GM21423 (cell line): ENCODE results near the gene GNB1.
"Not testable (repeated sequence)": the region's sequence is repeated elsewhere in the genome, so short reads cannot be mapped to it uniquely, and the experiment has no call there.

Experiments
- ATAC-seq: cut with Tn5 transposase; IDR thresholded peaks from one replicate; pipeline ENCODE4 v1.9.1; 2021; ENCODE audit warnings: mild to moderate bottlenecking, moderate library complexity; ENCODE audit not compliant: unreplicated experiment

The GNB1 gene

DNA sequence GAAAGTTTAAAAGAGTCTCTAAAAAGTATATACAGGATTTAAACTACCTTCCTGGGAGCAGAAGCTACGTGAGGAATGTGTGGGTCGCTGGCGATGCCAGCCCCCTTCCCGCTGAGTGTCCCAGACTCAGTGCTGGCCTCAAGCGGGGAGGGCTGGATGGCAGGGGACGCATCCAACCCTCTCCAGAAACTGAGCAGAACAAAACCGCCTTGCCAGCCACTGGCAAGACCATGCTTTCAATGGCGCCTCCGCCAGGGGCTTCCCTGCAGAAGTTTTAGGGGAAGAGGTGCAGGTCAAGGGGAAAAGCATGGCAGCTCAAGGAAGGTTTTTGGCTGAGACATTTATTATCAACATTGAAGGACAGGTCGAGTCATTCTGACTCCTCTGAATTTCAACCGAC lies 138.7 kb downstream of the GNB1 start:
- ATAC-seq, result no peak

DNA sequence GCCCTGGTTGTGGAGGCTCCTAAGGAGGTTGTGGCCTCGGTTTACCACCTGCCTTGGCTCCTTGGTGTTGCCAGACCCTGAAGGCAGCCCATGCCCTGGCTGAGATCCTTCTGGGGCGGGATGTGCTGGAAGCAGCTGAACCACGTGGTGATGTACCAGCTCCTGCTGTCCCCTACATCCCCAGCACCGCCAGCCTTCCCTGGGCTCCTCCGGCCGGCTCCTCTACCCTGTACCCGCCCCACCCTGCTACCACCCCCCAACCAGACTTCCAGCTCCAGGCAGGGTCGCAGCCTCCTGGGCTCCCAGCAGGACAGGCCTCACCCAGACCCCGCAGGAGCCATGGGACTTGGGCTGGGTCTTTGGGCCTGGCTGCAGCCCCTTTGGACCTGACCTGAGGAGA lies 140.9 kb downstream of the GNB1 start:
- not testable (repeated sequence) for ATAC-seq

DNA sequence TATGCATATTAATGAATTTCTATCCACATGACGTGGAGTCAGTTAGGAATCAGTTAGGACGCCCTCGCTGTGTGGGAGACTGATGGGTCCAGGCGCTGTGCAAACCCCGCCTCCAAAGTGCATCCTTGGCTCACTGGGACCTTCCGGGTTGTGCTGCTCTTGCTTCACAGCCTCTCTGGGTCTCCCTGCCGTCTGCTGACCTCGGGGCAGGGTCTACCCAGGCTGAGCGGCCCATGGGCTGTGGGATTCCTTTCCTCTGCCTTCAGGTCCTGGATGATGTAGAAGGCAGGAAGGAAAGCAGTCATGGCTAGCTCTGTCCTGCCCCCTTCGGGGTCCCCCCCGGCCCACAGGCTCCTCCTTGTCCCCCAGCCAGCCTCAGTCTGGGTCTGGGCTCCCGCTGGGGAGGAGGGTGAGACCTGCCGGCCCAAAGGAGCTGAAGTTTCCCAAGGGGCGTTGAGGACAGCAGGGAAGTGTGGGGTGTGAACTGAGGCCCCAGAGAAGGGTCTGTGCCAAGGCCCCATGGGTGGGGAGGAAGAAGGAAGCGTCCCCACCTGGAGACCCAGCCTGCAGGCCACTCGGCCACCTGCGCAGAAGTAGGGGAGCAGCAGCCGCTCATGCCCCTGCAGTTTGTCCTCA lies 142.1 kb downstream of the GNB1 start:
- no peak for ATAC-seq

DNA sequence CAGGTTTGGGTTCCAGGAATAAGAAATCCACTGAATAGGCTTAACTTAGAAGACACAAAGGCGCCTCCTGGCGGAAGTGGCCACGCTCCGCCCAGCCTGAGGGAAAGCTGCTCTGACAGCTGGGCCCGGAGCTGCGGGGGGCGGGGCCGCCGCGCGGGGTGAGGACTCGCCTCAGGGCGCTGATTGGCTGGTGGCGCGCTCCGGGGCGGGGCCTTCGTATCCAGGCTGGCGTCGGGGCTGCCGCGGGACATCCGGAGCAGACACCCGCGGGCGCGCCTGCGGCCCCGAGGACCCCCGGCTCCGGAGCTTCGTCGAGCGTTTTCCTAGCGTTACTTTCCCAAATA lies 144.3 kb downstream of the GNB1 start:
- ATAC-seq, result peak; percentile 87

DNA sequence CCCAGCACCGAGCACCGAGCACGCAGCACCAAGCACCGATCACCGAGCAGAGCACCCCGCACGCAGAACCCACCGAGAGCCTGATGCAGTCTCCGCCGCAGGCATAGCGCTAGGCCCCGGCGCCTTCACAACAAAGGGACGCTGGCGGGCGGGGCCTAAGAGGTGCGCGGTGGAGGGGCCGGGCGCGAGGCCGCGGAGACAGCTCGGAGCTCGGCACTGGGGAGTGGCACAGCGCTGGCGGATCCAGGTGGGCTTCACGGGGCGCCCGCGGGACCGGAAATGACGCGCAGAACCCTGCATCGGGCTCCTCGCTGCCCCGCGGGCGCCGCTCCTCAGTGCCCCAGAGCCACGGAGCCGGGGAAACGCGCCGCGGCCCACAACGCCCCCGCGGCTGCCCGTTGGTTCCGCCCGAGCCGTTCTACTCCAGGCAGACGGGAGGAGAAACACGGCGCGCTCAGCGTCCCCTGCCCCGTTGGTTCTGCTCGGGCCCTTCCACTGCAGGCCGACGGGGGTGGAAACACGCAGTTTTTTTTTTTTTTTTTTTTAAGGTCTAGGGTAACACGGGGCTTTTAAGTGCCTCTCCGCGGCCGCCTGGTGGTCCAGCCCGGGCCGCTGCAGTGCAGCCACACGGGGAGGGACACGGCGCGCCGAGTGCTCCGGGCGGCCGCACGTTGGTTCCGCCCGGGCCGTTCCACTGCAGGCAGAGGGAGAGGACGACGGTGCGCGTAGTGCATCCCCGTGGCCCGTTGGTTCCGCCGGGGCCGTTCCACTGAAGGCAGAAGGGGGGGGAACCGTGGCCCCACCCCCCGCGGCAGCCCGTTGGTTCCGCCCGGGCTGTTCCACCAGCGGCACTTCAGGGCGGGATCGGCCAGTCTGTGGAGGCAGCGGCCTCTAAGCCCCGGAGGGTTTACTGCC lies 145.0 kb downstream of the GNB1 start:
- ATAC-seq, result peak; percentile 62

DNA sequence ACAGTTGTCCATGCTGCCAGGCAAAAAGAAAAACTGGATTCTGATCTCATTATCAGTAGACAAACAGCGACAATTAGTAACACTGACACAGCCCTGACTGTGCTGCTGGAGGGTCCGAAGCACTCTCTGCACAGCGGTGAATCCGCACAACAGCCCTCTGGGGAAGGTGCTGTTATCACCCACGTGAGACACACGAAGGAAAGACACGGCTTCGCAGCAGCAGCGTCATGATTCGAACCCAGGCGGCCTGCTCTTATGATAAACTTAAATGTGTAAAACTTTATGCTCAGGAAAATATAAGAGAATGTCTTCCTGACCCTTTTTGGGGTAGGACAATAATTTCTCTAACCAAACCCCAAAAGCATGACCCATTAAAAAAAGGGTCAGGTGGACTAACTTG lies 148.4 kb downstream of the GNB1 start:
- ATAC-seq, result not testable (repeated sequence)

DNA sequence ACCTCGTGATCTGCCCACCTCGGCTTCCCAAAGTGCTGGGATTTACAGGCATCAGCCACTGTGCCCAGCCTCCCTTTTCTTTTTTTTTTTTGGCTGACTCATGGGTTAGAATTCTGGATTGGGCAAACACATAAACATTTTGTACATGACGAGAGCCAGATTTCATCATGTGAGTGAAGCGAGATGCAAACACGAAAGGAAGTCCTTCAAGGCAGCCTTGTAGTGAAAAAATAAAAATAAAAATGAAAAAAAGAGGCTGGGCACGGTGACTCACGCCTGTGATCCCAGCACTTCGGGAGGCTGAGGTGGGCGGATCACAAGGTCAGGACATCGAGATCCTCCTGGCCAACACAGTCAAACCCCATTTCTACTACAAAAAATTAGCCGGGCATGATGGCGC lies 149.9 kb downstream of the GNB1 start:
- ATAC-seq, result not testable (repeated sequence)

DNA sequence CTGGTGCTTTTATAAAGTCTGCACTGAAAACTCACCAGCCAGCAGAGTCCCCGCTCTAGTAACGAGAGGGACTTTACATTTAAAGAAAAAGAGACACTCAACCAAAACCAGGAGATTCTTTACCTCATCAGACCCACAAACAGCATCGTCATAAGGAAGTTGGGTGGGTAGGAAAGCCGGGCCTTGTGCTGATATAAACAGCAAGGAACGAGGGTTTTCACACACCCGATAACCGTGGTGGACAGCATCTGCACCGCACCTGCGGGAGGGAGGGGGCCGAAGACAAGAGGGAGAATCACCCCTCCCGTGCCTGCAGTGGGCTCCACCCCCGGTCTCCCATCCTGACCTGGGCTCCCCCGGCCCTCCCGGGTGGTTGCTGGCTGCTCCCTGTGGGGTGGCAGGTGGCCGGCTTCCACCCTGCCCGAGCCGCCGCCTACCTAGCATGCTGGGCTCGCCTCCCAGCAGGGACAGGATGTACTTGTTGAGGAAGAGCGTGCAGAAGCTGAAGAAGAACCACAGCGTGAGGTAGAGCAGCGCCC lies 152.0 kb downstream of the GNB1 start:
- not testable (repeated sequence) for ATAC-seq

DNA sequence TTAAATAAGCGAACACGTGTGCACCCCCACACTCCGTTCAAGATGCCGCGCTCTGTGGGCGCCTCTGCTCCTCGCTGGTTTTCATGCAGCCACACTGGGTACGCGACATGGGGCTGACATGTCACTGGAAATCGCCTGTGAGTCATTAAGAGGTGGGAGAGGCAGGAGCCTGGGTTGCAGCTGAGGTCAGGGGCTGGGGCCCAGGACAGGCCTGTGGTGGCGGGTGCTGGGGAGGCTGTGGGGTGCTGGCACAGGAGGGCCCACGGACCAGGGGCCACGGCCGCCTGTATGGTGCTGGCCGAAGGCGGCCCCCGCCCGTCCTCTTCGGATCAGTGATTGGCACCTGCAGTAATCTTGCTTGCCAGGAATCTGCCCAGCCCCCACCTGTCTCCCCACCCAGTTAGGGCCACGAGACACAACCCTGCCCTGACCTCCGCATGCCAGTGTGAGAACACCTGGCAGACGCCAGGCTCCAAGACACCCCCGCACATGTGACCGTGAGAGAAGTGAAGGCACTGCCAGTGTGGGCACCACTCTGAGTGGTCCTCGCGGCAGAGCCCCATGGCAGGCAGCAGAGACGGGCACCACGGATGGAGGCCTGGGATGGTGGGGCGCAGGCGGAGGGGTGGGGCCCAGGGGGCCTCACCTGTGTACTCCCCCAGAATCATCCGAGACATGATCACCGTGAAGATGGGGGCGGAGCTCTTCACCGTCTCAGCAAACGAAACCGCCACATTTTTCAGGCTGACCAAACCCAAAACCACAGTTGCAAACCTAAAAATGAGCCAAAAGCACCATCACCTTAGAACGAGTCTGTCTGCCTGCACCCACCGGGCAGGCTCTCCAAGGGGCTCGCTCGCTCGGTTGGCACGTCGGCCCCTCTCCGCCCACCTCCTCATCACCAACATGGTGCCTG lies 153.0 kb downstream of the GNB1 start:
- ATAC-seq, result not testable (repeated sequence)
